Non-pigmented ciliary epithelial cell (primary cell): ENCODE data around the gene CHRNB4.
"Not testable (repeated sequence)": the region's sequence is repeated elsewhere in the genome, so short reads cannot be mapped to it uniquely, and the experiment has no call there.

Source experiments
- DNase-seq: peaks from one replicate; pipeline ENCODE4 v3.0.0-alpha.2; 2010; ENCODE audit warnings: low read depth

Gene CHRNB4, protein sequence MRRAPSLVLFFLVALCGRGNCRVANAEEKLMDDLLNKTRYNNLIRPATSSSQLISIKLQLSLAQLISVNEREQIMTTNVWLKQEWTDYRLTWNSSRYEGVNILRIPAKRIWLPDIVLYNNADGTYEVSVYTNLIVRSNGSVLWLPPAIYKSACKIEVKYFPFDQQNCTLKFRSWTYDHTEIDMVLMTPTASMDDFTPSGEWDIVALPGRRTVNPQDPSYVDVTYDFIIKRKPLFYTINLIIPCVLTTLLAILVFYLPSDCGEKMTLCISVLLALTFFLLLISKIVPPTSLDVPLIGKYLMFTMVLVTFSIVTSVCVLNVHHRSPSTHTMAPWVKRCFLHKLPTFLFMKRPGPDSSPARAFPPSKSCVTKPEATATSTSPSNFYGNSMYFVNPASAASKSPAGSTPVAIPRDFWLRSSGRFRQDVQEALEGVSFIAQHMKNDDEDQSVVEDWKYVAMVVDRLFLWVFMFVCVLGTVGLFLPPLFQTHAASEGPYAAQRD

DNA sequence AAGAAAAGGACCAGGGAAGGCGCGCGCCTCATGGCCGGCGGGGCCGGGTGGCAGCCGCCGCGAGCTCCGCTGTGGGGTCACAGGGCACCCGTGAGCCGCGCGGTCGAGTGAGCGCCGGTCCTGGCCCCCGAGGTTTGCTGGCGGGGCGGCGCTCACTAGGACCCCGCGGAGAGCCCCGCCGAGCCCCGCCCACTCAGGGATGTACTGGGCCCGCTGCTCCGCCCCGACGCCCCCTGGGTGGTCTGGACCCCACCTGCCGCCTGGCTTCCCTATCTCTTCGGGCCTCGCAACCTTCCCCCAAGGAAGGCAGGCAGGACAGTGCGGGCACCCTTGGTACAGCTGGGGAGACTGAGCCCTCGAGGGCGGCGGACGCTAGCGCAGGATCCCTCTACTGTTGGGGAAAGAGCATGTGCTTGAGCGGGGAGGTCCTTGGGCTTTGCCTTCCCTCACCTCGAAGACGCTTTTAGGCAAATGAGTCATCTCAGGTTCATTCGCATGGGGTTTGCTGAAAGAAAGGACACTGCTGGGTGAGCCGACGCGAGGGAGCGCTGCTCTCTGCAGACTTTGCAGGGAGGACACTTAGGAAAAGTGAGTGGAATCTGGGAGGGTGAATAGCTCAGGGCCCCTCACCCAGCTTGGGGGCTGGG is at the start of gene CHRNB4:
TSS of gene CHRNB4 (minus strand) at position 109 of the 647 bp plus-strand sequence. CDS start at position 32, 77 bp downstream.
- no peak for DNase-seq

DNA sequence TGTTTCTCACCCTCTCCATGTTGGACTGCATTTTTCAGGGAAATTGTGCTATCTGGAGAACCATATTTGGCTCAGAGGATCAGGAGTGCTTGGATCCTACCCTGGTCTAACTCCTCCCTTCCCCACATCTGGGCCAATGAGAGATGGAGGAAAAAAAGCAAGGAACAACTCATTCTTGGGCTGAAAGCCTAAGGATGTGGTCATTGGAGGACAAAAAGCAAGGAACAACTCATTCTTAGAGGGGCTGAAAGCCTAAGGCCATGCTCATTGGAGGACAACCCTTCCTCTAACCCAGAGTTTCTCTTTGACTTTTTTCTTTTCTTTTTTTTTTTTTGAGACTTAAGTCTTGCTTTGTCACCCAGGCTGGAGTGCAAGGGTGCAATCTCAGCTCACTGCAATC is 48.6 kb upstream of the CHRNB4 start:
- DNase-seq, result no peak

DNA sequence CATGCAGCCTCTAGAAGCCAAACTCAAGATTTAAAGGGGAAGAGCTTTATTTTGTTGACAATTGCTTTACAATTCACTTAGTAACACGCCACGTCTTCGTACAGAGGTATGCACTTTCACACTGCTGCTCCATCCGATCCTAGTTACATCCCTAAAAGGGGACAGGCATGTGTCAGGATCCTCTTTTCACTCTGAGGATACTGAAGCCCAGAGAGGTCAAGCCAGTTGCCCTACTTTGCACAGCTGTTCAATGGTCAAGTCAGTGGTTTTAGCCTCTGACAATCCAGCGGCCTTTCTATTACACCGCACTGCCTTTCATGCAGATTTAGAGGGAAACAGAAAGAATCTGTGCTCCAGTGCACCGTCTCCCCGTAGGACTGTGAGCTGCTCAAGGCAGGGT is 44.9 kb upstream of the CHRNB4 start:
- DNase-seq, result no peak

DNA sequence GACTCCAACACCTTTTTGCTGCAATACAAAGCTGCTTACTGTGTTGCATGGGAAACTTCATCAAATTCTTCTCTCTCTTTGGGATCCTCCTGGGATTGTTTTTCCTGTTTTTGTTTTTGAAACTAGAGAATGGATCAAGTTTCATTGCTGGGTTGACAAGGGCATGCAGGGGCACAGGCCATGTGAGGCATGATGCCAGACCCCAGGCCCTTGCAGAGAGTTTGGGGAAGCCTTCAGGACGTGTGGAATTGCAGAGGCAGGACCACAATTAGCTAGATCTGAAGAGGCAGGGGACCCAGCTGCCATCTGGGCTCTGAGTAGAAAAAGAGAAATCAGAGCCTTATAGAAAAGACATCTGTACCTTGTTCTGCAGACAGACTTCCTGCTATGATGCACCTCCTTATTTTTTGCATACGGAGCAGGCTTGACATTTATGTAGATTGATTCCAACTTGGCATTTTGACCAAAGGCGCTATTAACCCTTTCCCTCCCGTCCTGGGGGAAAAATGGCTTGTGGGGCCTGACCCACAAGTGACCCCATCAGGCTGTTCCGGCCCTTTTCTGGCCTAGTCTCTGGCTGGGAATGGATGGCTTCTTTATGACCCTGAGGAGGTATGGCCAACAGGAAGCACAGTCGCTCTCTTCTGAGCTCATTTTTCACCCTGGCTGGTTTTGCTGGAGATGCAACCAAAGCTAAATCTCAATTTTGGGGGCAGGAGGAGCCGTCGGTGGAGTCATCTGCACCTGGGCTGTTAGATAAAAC is 44.3 kb upstream of the CHRNB4 start:
- no peak for DNase-seq

DNA sequence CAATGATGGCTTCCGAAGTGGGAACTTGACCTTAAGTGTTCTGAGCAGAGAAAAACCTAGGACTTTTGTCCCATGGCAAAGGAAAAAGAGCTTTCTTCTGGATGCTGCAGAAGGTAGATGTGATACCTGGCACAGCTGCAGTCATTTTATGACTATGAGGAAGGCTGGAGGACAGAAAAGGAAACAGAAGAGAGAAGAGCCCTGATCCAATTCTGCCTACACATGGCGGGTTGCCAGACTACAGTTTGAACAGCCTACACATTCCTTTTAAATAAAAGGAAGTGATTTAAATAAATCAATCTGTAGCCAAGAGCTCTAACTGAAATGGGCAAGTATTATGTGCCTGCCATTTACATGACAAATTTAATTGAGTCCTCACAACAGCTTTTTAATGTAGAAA is 43.6 kb upstream of the CHRNB4 start:
- no peak for DNase-seq

DNA sequence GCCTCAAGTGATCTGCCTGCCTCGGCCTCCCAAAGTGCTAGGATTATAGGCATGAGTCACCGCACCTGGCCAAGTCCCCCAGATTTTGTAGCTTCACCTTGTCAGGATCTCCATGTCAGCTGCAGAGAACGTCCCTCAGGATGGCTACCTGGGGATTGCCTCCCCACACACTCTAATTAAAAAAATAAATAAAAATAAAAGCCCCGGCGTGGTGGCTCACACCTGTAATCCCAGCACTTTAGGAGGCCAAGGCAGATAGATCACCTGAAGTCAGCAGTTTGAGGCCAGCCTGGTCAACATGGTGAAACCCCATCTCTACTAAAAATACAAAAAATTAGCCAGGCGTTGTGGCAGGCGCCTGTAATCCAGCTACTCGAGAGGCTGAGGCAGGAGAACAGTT is 42.6 kb upstream of the CHRNB4 start:
- not testable (repeated sequence) for DNase-seq

DNA sequence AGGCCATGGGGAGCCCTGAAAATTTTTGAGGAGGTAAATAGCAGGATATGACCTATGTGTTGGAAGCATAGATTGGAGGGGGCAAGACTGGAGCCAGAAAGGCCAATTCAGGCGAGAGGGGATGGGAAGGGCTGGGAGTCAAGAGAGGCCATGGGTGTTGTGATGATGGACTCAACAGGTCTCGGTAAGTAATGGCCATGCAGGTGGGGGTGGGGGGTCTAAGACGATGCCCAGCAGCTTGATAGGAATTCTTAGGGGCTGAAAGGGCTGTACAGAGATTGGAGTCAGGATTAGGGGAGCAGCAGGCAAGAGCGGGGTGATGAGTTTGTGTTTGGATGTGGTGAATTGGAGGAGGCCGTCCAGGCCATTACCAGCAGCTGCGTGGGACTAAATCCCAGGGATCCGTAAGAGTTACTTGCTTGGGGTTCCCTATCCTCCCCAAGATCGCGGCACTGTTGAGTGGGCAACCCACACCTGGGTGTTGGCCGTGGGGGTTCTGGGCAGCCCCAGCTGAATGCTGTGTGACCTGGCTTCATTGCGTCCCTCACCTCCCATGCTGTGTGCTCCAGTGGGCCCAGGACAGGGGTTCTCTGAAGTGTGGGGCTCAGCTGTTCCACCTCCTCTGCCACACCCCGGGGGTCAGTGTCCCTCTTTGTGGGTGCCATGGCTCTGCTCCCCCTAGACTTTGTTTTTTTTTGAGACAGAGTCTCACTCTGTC is 41.8 kb upstream of the CHRNB4 start:
- DNase-seq, result no peak

DNA sequence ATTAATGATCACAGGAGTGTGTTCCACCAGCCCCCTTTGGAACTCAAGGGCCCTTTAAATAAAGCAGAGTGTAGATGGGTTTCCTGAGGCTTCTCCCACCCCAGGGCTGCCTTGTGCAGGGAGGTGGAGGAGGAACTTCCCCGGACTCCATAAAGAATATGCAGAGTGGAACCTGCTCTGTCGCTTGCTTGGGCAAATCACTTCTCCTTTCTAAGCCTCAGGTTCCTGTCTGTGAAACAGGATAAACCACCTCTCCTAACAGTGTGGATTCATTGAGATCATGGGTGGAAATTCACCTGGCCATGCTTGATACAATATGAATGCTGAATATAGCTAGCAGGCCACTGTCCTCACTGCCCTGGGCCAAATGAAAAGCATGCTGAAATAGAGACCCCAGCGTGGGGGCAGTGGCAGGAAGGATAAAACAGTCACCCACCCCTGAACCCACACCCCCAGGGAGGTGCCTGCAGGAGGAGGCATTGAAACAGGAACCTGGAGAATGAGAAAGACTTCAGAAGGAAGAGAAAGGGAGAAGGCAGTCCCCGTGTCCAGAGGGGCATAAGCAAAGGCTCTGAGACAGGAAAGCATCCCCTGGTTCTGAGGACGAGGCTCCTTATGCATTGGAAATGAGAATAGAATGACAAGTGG is 41.1 kb upstream of the CHRNB4 start:
- no peak for DNase-seq

DNA sequence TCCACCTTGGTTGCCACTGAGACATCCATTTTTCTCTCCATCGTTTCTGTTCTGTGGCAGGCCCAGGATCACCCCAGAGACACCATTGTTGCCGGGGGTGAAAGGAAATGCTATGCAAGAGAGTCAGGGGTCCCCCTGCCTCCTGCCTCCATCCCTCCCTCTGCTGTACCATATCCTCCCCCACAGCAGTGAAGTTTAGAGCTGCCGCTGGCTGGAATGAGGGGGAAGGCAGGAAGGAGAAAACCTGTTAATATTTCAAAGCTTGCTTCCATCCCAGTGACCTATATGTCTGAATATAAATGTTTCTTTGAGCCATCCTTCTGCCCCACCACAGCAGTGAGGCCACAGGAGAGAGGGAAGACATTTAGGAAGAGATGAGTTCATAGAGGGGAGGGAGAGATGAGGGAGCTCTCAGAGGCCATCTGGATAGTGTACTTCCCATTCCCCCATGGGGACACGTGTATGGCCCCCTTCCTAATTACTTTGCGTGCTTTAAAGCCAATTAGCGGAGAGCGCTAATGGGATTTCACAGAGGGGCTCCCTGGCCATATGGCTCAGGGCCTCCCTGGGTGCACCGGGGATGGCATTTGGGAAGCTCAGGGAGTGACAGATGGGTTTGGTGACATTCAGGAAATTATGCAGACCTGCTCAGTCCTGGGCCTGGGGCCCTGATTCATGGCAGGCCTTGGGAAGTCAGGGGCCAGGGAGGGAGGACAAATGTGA is 40.4 kb upstream of the CHRNB4 start:
- DNase-seq, result no peak

DNA sequence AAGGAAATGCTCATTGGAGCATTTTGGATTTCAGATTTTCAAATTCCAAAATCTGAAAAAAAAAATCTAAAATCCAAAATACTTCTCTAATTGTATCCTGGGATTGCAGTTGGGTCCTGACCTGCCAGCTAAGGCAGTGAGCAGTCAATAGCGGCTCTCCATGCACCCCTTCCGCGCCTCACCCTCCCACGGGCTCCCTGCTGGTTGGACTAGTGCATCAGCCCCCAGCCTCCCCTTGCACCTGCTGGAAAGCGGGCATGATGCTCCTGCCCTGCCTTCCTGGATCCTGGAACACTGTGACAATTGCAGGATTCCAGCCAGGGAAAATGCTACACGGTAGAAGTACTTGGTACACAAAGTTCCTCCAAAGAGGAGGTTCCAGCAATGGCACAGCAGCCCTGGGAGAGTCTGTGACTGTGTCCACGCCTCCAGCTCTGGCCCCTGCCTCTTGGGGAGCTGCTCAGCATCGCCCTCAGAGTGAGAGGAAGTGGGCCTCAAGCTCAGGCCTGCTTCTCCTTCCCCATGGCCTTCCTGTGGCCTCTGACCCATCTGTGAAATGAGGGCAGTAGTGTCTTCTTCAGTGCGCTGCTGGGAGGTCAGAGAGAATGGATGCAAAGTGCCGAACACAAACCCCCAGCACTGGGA is 39.5 kb upstream of the CHRNB4 start:
- DNase-seq, result no peak

DNA sequence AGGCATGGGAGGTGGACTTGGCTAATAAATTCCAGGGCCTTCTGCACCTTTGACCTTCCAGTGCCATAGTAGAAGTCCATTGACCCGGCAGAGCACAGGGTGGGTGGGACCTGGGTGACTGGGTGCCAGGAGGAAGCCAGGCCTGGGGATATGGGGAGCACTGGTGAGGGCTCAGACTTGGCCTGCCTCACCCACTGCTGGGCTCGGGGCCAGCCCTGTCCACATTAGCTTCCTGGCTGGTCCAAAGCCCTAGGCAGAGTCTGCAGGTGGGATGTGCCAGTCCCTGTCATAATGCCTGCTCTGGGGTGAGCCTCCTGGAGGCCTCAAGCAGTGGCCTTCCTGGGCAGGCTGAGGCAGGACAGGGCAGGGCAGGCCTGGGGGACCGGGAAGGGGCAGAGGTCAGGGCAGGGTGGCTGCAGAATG is 38.1 kb upstream of the CHRNB4 start:
- DNase-seq, result no peak

DNA sequence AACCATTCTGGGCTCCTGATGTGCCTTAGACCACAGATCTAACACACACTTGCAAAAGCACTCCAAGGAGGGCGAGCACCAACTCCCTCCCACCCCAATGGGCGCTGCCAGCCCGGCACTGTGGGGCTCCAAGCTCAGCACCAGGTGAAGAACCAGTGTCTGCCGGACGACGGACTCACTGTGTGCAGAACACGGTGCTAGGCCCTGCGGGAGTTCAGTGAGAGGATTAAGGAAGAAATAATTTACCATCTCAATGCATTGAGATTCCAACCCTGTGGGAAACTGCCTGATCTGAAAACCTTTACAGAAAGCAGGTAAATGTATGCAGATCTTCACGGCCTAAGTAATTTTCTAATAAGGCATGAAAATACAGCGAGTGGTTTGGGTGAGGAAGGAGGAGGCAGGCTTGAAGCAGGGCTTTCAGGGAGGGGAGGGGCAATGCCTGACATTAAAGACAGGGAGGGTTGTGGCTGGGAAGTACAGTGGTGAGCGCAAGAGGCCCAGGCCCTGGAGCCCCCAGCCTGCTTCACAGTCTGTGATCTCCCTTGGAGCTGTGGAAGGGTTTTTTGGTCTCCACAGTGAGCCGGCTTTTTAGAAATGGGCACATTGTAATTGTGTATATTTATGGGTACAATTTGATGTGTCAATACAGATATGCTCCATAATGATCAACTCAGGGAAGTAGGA is 35.6 kb upstream of the CHRNB4 start:
- no peak for DNase-seq

DNA sequence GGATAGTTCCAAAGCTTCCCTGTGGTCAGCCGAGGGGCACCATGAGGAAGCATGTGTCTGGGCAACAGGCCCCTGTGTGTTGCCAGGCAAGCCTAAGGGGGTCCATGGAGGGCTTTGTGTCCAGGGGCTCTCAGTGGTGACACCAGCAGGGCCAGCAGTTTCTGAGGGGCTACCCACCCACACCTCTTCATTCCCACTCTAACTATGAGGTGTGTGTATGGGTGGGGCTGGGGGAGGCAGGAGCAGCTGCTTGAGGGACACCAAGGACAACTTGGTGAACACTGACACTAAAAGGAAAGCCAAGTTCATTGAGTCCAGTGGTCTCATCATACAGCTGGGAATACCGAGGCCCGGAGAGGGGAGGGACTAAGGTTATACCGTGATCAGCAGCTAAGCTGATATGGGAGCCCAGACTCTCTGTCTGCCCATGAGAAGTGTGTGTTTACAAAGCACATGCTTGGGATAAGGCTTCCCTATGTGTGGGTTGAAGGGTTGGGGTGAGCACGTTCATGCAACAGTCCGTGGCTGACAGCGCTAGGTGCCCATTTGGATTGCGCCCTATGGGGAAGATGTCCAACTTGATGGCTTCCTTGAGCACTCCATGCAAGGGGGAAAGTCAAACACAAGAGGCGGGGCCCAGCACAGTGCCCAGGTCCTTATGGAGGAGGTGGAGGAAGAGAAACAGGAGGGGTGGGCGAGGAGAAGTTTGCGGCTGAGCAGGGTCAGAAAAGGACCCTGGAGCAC is 34.8 kb upstream of the CHRNB4 start:
- no peak for DNase-seq

DNA sequence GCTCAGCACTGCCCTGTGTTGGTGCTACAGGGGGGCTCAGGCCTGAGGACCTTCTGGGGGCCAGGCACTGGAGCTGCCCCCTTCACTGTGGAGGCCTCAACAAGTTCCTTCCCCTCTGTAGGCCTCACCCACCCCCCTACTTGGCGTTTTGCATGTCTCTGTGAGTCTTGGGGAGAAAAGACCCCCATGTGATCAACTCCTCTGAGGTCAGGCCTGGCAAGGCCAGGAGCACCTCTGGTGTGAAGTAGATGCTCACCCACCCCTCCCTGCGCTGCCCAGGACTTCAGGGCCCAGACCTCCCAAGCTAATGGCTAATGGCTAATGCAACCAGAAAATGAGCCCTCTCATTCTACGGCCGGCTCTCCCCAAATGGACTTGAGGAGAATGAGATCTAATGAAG is 34.2 kb upstream of the CHRNB4 start:
- no peak for DNase-seq

DNA sequence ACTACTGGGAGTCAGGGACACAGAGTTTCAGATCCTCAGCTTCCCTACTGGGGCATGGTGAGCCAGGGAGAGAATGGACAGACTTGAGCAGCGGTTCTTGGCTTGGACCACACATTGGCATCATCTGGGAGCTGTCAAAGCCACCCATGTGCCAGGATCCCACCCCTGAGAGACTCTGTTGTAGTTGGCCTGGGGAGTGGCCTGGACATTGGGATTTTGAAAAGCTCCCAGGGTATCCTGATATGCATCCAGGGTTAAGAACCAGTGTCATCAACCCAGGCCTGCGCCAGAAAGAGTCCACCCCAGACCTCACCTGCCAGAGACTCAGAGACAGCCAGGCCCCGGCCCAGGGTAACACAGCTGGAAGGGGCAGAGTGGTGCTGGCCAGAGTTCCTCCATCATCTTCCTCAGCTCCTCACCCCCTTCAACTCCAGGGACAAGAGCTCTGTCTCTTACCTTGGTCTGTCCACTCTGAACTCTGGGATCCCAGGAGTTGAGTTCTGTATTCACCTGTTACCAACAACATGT is 33.0 kb upstream of the CHRNB4 start:
- DNase-seq, result no peak

DNA sequence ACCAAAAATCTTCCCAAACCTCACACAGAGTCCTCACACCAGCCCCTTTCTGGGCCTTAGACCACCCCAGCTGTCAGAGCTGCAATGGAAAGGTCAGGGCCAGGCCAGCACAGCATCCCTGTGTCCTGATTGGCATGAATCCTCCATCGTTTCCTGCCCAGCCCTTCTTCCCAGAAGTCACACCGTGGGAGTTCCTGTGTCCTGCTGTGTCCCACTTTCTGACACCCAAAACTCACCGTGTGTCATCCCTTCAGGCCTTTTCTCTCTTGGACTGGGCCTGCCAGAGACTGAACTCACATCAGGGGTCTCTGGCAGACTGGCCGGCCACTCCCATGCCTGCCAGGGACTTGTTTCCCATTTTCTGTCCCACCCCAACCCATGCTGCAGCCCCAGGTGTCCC is 32.5 kb upstream of the CHRNB4 start:
- no peak for DNase-seq

DNA sequence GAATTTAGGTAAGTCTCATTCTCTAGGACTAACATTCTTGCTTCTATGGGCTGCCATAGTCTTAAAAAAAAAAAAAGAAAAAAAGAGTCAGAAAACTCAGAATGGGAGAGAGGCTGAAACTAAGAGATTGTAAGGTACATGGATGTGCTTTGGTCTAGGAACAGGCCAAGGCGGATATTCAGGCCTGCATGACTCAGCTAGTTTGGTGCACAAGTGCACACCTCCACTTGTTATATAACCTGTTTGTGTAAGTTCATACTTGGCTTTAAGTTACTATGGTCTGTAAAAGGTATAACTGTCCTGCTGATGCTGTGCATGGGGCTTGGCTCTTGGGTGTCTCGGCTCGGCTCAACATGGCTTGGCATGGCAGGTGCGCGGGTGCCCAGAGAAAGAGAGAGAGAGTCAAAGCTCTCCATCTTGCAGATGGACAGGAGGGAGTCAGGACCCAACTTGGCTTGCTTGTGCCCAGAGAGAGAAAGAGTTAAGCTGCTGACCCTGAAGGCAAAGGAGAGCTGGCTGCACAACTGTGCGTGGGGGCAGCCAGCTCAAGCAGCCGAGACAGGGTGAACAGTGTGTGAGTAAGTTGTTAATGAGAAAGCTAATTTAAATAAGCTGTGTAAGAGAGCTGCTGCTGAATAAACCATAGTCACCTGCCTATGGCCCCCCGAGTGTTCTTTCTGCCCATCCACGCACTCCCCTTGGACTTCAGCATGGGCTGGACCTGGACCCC is 31.4 kb upstream of the CHRNB4 start:
- DNase-seq, result no peak

DNA sequence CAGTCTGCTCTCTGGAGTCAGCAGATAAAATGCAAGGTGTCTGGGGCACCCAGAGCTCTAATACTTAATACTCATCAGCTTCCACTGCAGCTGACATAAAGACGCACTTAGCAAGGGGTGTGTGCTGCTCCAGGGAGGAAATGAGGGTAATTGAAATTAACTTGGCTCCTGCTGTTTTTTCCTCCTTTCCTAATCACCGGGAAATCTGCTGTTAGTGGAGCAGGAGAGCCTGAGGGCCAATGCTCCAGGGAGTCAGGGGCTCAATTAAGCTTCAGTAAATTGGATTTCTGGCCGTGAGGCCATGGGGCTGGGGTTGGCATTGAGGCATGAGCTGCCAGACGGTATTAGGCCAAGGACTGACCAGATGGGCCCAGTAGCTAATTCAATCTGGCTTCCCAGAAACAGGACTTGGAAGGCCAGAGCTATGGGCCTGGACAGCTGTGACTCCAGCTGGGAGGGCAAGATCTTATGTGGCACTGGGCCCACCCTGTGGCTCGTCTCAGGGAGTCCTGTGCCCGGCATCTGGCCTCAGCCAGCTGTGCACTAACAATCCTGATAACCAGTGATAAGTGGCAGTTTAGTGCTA is 30.7 kb upstream of the CHRNB4 start:
- no peak for DNase-seq
